HFF-Myc (cell line): ENCODE data around the gene RHCG.

Experiments
- DNase-seq: peaks from one replicate; pipeline ENCODE4 v3.0.0-alpha.2; 2011; ENCODE audit warnings: low read depth; ENCODE audit errors: extremely low read depth
- H3K4me3 ChIP-seq: replicated peaks from 2 replicates; pipeline ENCODE4 v1.5.1; 2011; ENCODE audit warnings: low read depth, mild to moderate bottlenecking, control low read depth, low read length
- CTCF ChIP-seq: IDR thresholded peaks from 2 replicates; pipeline ENCODE4 v1.5.1; 2012; ENCODE audit warnings: mild to moderate bottlenecking, low read depth, low read length, control low read depth; ENCODE audit errors: missing control alignments

RHCG gene

GRCh38 chr15:89496155-89497098, at the start of gene RHCG:
Gene RHCG, minus strand, starts transcription at chr15:89496583. Its CDS starts 39 bp downstream, at chr15:89496544.
- TF ChIP-seq CTCF, result peak; percentile 41
- no peak for DNase-seq
- H3K4me3 ChIP-seq, result peak within 1 kb of the TSS; percentile 13; the same call in 1 of the 2 replicates

DNA sequence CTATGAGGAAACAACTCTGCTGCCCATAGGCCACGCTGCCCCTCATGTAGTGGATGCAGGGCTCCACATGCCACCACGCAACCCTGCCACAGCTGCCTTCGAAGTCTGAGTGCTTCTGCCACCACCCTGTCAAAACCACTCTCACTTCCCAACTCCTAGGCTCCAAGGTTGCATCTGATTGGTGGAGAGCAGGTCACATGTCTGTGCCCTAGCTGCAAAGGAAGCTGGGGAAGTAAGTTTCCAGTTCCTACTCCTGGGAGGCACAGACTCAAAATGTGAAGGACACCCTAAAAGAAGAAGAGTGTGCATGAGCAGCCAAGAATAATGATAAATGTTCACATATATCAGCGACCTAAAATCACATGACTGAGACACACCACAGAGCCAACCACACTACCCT, 47.0 kb upstream of the RHCG start:
- no peak overlapping the region for H3K4me3 ChIP-seq
- TF ChIP-seq CTCF, result no peak
- no peak for DNase-seq

DNA sequence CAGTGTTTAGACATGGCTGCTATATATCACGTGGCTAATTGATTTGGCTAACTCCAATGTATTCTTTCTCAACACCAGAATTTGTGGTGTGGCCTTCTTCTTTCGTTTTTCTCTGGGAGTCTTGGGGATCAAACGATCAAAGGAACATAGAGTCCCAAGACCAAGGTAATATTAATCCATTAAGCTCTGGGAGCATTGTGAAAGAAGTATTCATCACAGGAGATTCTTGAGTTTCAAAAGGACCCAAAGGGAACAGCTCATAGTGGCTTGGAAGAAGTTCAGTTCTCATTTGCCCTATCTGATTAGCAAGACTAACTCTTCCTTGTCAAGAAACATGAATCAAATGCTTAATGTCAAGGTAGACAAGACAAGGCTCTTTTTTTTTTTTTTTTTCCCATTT, 46.0 kb upstream of the RHCG start:
- no peak for DNase-seq
- no peak overlapping the region for H3K4me3 ChIP-seq
- no peak for TF ChIP-seq CTCF

DNA sequence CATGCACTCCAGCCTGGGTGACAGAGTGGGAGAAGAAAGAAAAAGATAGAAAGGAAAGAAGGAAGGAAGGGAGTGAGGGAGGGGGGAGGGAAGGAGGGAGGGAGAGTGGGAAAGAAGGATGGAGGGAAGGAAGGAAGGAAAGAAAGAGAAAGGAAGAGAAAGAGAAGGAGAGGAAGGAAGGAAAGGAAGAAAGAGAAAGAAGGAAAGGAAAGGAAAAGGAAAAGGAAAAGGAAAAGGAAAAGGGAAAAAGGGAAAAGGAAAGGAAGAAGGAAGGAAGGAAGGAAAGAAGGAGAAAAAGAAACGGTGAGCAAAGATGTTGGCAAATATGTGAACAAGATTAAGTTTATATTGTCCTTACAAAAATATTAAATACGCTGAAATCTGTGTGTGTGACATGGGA, 42.6 kb upstream of the RHCG start:
- H3K4me3 ChIP-seq, result no peak overlapping the region

GRCh38 chr15:89533861-89534544, 37.6 kb upstream of the RHCG start:
- no peak for TF ChIP-seq CTCF
- DNase-seq, result no peak

More for the DNA sequence above, 42.6 kb upstream of the RHCG start:
- no peak for DNase-seq
- no peak for TF ChIP-seq CTCF

DNA sequence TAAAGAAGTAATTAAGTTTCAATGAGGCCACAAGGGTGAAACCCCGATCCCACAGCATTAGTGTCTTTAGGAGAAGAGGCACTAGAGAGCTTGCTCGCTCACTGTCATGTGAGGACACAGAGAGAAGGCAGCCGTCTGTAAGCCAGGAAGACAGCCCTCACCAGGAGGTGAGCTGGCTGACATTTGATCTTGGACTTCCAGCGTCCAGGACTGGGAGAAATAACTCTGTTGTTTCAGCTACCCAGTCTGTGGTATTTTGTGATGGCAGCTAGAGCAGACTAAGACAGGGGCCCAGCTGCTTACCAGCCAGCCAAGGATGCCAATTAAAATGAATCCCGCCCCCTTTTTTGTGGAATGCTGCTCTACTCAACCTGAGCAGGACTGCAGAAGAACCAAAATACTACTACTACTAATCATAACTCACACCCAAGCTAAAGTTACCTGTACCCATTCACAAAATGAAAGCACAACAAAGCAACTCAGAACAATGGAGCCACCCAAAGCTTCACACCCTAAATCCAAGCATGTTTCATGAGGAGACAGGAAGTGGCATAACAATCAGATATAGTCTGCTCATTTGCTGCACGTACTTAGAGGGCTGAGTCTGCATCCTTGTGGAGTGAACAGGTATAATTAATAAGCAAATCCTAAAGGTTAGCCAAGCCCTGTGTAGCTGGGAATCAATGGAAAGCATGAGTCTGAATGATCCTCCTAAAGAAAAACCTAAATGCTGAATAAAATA, 35.6 kb upstream of the RHCG start:
- TF ChIP-seq CTCF, result no peak
- no peak for DNase-seq

More at GRCh38 chr15:89533861-89534544, 37.6 kb upstream of the RHCG start:
- H3K4me3 ChIP-seq, result no peak overlapping the region

More for the DNA sequence above, 35.6 kb upstream of the RHCG start:
- no peak overlapping the region for H3K4me3 ChIP-seq
